SH-SY5Y (cell line): ENCODE results near the gene GRB10.

Source experiments
- GATA2 ChIP-seq: IDR thresholded peaks from 2 replicates; pipeline ENCODE4 v1.6.1; 2011; ENCODE audit warnings: mild to moderate bottlenecking, low read depth, low read length
- GATA3 ChIP-seq: IDR thresholded peaks from 2 replicates; pipeline ENCODE4 v1.6.1; 2011; ENCODE audit warnings: low read depth, mild to moderate bottlenecking, low read length, moderate library complexity

GRCh38 chr7:50543776-50544442 is 238.8 kb downstream of the GRB10 start:
- TF ChIP-seq GATA3 (no peak), GATA2 (no peak)
